Liver (tissue), 9 donors: ENCODE results near the gene TMCC2. TPM values are rescaled to one million over a fixed set of nuclear protein-coding genes. Genes with fewer than 3 reads are reported as not detected.
"Not testable (repeated sequence)": the region's sequence is repeated elsewhere in the genome, so short reads cannot be mapped to it uniquely, and the experiment has no call there.

ENCODE experiments used
- DNase-seq: peaks from one replicate; pipeline ENCODE4 v3.0.0-alpha.2; 2017; ENCODE audit warnings: low spot score
- H3K27ac ChIP-seq, 2 donors: one replicate each; pipeline ENCODE4 v1.7.0; 2013; ENCODE audit warnings: inconsistent platforms in 2 of 2, low read length in 2 of 2, control low read depth in 1 of 2, low read depth in 1 of 2, mild to moderate bottlenecking in 1 of 2
- H3K27me3 ChIP-seq, 4 donors: one replicate each; pipeline versions ENCODE4 v1.6.1 to v1.7.0; 2013; ENCODE audit warnings: low read length in 3 of 4, inconsistent platforms in 1 of 4, mild to moderate bottlenecking in 1 of 4, moderate library complexity in 1 of 4; ENCODE audit not compliant: control insufficient read depth in 4 of 4, insufficient read depth in 4 of 4
- H3K36me3 ChIP-seq, 4 donors: one replicate each; pipeline versions ENCODE4 v1.6.1 to v1.7.0; 2013; ENCODE audit warnings: low read length in 3 of 4, mild to moderate bottlenecking in 3 of 4, low read depth in 1 of 4, moderate library complexity in 1 of 4; ENCODE audit not compliant: control insufficient read depth in 4 of 4, insufficient read depth in 3 of 4
- H3K4me1 ChIP-seq, 4 donors: one replicate each; pipeline versions ENCODE4 v1.6.1 to v1.7.0; 2013; ENCODE audit warnings: low read length in 3 of 4, mild to moderate bottlenecking in 3 of 4, moderate library complexity in 1 of 4; ENCODE audit not compliant: control insufficient read depth in 4 of 4, insufficient read depth in 4 of 4
- H3K4me3 ChIP-seq, 3 donors: one replicate each; pipeline versions ENCODE4 v1.6.1 to v1.7.0; 2013; ENCODE audit warnings: low read length in 3 of 3, control low read depth in 1 of 3, low read depth in 1 of 3, mild to moderate bottlenecking in 1 of 3
- H3K9ac ChIP-seq, 2 donors: one replicate each; pipeline ENCODE4 v1.7.0; 2013; ENCODE audit warnings: low read length in 2 of 2, mild to moderate bottlenecking in 2 of 2, moderate library complexity in 2 of 2, control low read depth in 1 of 2, low read depth in 1 of 2
- H3K9me3 ChIP-seq, 4 donors: one replicate each; pipeline versions ENCODE4 v1.6.1 to v1.7.0; 2013; ENCODE audit warnings: low read length in 3 of 4; ENCODE audit not compliant: control insufficient read depth in 4 of 4
- HNF4G ChIP-seq: IDR thresholded peaks from 2 replicates; pipeline ENCODE4 v1.6.1; 2016; ENCODE audit warnings: antibody characterized with exemption
- JUND ChIP-seq, 2 donors: IDR thresholded peaks; 2 replicates each; pipeline ENCODE4 v1.6.1; 2016; ENCODE audit warnings: antibody characterized with exemption in 2 of 2
- RXRA ChIP-seq, 2 donors: IDR thresholded peaks; 2 replicates each; pipeline ENCODE4 v1.6.1; 2017 to 2018; ENCODE audit warnings: antibody characterized with exemption in 2 of 2, mild to moderate bottlenecking in 1 of 2
- SP1 ChIP-seq: IDR thresholded peaks from 2 replicates; pipeline ENCODE4 v1.6.1; 2018; ENCODE audit warnings: antibody characterized with exemption, mild to moderate bottlenecking
- YY1 ChIP-seq: IDR thresholded peaks from 2 replicates; pipeline ENCODE4 v1.6.1; 2016; ENCODE audit warnings: antibody characterized with exemption, mild to moderate bottlenecking
- WGBS: extraction: QIAGEN DNeasy Blood & Tissue Kit; methylation state at CpG from one replicate; pipeline ENCODE4 v1.1.7; 2013; 5-methylcytosine and 5-hydroxymethylcytosine counted together
- polyA plus RNA-seq, 2 donors: library from polyadenylated mRNA; stranded (reverse) in 1 of 2; unstranded in 1 of 2; fragments of 200-250 nt in 1 of 2; fragments of >200 nt in 1 of 2; fragmentation: Nextera tagmentation in 1 of 2; extraction: Ambion mirVana in 1 of 2; gene quantifications; one replicate each; pipeline versions ENCODE4 v1.2.1 to v1.2.3, GENCODE V29; 2013 to 2015
- total RNA-seq, 2 donors: library from RNA; depleted of rRNA; stranded (reverse); fragments of >200 nt; gene quantifications; one replicate each; pipeline ENCODE4 v1.2.3, GENCODE V29; 2014
- TF ChIP-seq, protein P1 (sequence below): IDR thresholded peaks from 2 replicates; pipeline ENCODE4 v1.6.1; 2016; ENCODE audit warnings: antibody characterized with exemption
- TF ChIP-seq, protein P2 (sequence below): IDR thresholded peaks from 2 replicates; pipeline ENCODE4 v1.6.1; 2016; ENCODE audit warnings: antibody characterized with exemption, mild to moderate bottlenecking
- donor health status: healthy.
- donor health status: healthy.
- donor health status: healthy.
- donor health status: healthy.
- donor health status: healthy.

The TMCC2 gene, protein sequence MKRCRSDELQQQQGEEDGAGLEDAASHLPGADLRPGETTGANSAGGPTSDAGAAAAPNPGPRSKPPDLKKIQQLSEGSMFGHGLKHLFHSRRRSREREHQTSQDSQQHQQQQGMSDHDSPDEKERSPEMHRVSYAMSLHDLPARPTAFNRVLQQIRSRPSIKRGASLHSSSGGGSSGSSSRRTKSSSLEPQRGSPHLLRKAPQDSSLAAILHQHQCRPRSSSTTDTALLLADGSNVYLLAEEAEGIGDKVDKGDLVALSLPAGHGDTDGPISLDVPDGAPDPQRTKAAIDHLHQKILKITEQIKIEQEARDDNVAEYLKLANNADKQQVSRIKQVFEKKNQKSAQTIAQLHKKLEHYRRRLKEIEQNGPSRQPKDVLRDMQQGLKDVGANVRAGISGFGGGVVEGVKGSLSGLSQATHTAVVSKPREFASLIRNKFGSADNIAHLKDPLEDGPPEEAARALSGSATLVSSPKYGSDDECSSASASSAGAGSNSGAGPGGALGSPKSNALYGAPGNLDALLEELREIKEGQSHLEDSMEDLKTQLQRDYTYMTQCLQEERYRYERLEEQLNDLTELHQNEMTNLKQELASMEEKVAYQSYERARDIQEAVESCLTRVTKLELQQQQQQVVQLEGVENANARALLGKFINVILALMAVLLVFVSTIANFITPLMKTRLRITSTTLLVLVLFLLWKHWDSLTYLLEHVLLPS
- total RNA-seq (100 to 1,000 TPM in 1 of 2 donors, under 1 TPM in 1; 0.25 to 452 TPM), polyA plus RNA-seq (under 1 TPM; 0.06 to 0.17 TPM)

GRCh38 chr1:205227584-205228013, at the start of gene TMCC2:
TSS of gene TMCC2 (plus strand) at chr1:205227946. CDS start at chr1:205228565, 619 bp downstream.
- peaks cover 0 to 28% (median 19%) of the 10 kb centered on the region in 4 donors for H3K4me1 ChIP-seq
- TF ChIP-seq JUND (IDR thresholded peaks at IDR 0.05) (no peak), YY1 (no peak), RXRA (IDR thresholded peaks at IDR 0.05) (no peak), HNF4G (no peak), SP1 (peak; percentile 20)
- TF ChIP-seq, protein P1, sequence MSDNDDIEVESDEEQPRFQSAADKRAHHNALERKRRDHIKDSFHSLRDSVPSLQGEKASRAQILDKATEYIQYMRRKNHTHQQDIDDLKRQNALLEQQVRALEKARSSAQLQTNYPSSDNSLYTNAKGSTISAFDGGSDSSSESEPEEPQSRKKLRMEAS = no peak
- TF ChIP-seq, protein P2, sequence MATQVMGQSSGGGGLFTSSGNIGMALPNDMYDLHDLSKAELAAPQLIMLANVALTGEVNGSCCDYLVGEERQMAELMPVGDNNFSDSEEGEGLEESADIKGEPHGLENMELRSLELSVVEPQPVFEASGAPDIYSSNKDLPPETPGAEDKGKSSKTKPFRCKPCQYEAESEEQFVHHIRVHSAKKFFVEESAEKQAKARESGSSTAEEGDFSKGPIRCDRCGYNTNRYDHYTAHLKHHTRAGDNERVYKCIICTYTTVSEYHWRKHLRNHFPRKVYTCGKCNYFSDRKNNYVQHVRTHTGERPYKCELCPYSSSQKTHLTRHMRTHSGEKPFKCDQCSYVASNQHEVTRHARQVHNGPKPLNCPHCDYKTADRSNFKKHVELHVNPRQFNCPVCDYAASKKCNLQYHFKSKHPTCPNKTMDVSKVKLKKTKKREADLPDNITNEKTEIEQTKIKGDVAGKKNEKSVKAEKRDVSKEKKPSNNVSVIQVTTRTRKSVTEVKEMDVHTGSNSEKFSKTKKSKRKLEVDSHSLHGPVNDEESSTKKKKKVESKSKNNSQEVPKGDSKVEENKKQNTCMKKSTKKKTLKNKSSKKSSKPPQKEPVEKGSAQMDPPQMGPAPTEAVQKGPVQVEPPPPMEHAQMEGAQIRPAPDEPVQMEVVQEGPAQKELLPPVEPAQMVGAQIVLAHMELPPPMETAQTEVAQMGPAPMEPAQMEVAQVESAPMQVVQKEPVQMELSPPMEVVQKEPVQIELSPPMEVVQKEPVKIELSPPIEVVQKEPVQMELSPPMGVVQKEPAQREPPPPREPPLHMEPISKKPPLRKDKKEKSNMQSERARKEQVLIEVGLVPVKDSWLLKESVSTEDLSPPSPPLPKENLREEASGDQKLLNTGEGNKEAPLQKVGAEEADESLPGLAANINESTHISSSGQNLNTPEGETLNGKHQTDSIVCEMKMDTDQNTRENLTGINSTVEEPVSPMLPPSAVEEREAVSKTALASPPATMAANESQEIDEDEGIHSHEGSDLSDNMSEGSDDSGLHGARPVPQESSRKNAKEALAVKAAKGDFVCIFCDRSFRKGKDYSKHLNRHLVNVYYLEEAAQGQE = no peak
- H3K4me3 ChIP-seq = peak within 1 kb of the TSS; percentile 18 to 66 (median 48)
- H3K9ac ChIP-seq = no peak within 1 kb of the TSS
- no peaks in the 10 kb centered on the region for H3K36me3 ChIP-seq
- no peaks in the 10 kb centered on the region for H3K9me3 ChIP-seq
- under 1% methylated on average over 44 of the region's 44 CpGs for WGBS
- no peak within 1 kb of the TSS for H3K27ac ChIP-seq
- H3K27me3 ChIP-seq = peaks cover 0 to 2% (median 0%) of the 10 kb centered on the region in 4 donors
- peak; percentile 88 for DNase-seq

- DNase-seq = no peak
- H3K4me3 ChIP-seq = no peak overlapping the region
- no peak overlapping the region for H3K9ac ChIP-seq
- no peaks in the 10 kb centered on the region for H3K4me1 ChIP-seq
- H3K9me3 ChIP-seq = no peaks in the 10 kb centered on the region
- TF ChIP-seq YY1 = no peak
- WGBS = 88% methylated on average over 2 of the region's 2 CpGs
- peaks cover 0 to 4% (median 0%) of the 10 kb centered on the region in 4 donors for H3K36me3 ChIP-seq
- H3K27me3 ChIP-seq = no peaks in the 10 kb centered on the region
- no peak overlapping the region for H3K27ac ChIP-seq
These were observed 47.9 kb upstream of the TMCC2 start for GRCh38 chr1:205179842-205180241.

- 89% methylated on average over 7 of the region's 7 CpGs for WGBS
- DNase-seq, H3K4me1 ChIP-seq, H3K27me3 ChIP-seq, H3K36me3 ChIP-seq, H3K4me3 ChIP-seq, H3K27ac ChIP-seq, H3K9ac ChIP-seq, H3K9me3 ChIP-seq: not testable (repeated sequence)
These were observed 47.4 kb upstream of the TMCC2 start for GRCh38 chr1:205180331-205180730.
